Activated B cell treated with CpG ODN at 0.5 μM for 24 hours (primary cell): Measurements from ENCODE around the gene TSC22D3. TPM values are rescaled to one million over a fixed set of nuclear protein-coding genes. Genes with fewer than 3 reads are reported as not detected.

Experiments
- ATAC-seq: fragments of 200-7000 bp; cut with Tn5 transposase; one replicate; pipeline ENCODE4 v1.10.0; 2021; ENCODE audit warnings: low read depth, mild to moderate bottlenecking, moderate library complexity
- CTCF ChIA-PET: fragments of 350-600 bp; sonication (Branson Sonifier 250); formaldehyde crosslinking; loops from one replicate; lab custom pipeline; 2021; ENCODE audit warnings: antibody characterized with exemption; lab: Charles Lee
- POLR2A ChIA-PET: fragments of 350-600 bp; sonication (Branson Sonifier 250); formaldehyde crosslinking; loops from one replicate; lab custom pipeline; 2021; ENCODE audit warnings: antibody characterized with exemption; lab: Charles Lee
- DNase-seq: peaks from one replicate; pipeline ENCODE4 v3.0.0; 2022
- H3K27ac Mint-ChIP-seq: one replicate; pipeline ENCODE4 v1.8.0; 2020; ENCODE audit warnings: mixed read lengths
- H3K27me3 Mint-ChIP-seq: one replicate; pipeline ENCODE4 v1.8.0; 2021; ENCODE audit warnings: mixed read lengths
- H3K36me3 Mint-ChIP-seq: one replicate; pipeline ENCODE4 v1.8.0; 2021; ENCODE audit warnings: low read depth, mixed read lengths
- H3K4me1 Mint-ChIP-seq: one replicate; pipeline ENCODE4 v1.8.0; 2021; ENCODE audit warnings: mixed read lengths
- H3K4me3 Mint-ChIP-seq: one replicate; pipeline ENCODE4 v1.8.0; 2020; ENCODE audit warnings: mild to moderate bottlenecking, mixed read lengths
- H3K9me3 Mint-ChIP-seq: one replicate; pipeline ENCODE4 v1.8.0; 2020; ENCODE audit warnings: mixed read lengths
- intact Hi-C: fragments of 100-400 bp; cut with micrococcal nuclease; formaldehyde crosslinking; loops from one replicate; pipeline ENCODE4 v1.15.1; 2024
- total RNA-seq: library from RNA; stranded (reverse); gene quantifications from 2 replicates; pipeline ENCODE4 v1.2.3, GENCODE V29; 2022
- TF ChIP-seq, protein P1 (sequence below): fragments of 200-600 bp; IDR thresholded peaks from one replicate; pipeline ENCODE4 v1.8.0; 2022; ENCODE audit warnings: antibody characterized with exemption, mild to moderate bottlenecking

TSC22D3 gene
- total RNA-seq, 1 donor from 2014 or later = 80.8 TPM

DNA sequence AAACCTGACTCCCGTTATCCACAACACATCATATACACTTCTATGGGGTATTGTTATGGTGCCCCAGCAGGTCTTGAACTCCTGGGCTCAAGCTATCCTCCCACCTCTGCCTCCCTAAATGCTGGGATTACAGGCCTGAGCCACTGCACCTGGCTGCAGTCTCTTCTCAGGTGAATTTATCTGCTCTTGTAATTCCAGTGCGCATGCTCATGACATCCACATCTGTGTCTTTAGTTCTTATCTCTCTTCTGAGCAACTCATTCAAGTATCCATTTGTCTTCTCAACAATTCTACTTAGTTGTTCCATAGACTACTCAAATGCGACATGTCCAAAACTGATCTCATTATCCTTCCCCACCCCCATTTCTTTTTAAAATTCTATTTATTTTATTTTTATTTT, 29.6 kb upstream of the TSC22D3 start:
- Mint-ChIP-seq H3K4me1 (no peaks in the 10 kb centered on the region), H3K4me3 (no peak overlapping the region), H3K9me3 (no peaks in the 10 kb centered on the region), H3K36me3 (no peaks in the 10 kb centered on the region), H3K27me3 (peaks cover 3% of the 10 kb centered on the region), H3K27ac (no peak overlapping the region)
- no peak for DNase-seq
- intact Hi-C loops = no loop called here
- ATAC-seq = no peak
- POLR2A ChIA-PET = no interaction called here
- TF ChIP-seq, protein P1, sequence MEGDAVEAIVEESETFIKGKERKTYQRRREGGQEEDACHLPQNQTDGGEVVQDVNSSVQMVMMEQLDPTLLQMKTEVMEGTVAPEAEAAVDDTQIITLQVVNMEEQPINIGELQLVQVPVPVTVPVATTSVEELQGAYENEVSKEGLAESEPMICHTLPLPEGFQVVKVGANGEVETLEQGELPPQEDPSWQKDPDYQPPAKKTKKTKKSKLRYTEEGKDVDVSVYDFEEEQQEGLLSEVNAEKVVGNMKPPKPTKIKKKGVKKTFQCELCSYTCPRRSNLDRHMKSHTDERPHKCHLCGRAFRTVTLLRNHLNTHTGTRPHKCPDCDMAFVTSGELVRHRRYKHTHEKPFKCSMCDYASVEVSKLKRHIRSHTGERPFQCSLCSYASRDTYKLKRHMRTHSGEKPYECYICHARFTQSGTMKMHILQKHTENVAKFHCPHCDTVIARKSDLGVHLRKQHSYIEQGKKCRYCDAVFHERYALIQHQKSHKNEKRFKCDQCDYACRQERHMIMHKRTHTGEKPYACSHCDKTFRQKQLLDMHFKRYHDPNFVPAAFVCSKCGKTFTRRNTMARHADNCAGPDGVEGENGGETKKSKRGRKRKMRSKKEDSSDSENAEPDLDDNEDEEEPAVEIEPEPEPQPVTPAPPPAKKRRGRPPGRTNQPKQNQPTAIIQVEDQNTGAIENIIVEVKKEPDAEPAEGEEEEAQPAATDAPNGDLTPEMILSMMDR = no peak
- CTCF ChIA-PET = no interaction called here

DNA sequence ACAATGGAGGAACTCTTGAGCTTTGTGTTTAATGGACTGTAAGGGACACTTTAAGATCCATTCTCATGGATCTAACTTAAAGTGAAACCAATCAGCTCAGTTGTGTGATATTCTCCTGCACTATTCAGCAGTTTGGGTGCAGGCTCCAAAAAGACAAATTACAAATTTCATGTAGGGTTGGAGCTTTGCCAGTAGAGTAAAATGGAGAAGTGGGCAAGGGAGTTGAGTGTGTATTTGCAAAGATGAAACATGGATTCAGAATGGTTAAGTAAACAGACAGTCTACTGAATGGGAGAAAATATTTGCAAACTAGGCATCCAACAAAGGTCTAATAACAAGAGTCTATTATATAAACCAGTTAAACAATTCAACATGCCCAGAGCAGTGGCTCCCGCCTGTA, 28.8 kb upstream of the TSC22D3 start:
- ChIA-PET POLR2A (no interaction called here), CTCF (no interaction called here)
- Mint-ChIP-seq H3K9me3 (no peaks in the 10 kb centered on the region), H3K4me3 (no peak overlapping the region), H3K27me3 (peaks cover 3% of the 10 kb centered on the region), H3K4me1 (no peaks in the 10 kb centered on the region), H3K27ac (no peak overlapping the region), H3K36me3 (no peaks in the 10 kb centered on the region)
- TF ChIP-seq, protein P1 = no peak
- DNase-seq = no peak
- no peak for ATAC-seq
- intact Hi-C loops = no loop called here

DNA sequence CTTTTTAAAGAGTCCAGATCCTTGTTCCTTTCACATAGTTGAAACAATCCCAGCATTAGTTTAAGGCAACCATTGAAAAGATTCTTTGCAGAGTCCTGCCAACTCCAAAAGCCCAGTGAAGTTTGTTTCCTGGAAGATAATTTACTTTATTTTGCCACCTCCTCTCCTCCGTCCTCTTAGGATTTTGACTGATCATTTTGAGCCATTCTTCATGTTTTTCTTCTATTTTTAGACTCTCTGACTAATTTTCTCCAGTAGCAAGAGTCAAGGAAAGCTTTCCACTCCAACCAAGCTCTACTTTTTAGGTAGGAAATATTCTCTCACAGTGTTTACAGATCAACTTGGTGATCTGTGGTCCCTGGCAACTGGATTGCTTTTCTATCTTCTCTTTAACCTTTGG, 12.2 kb upstream of the TSC22D3 start:
- ATAC-seq (no peak), DNase-seq (no peak)
- Mint-ChIP-seq H3K27ac (no peak overlapping the region), H3K9me3 (no peaks in the 10 kb centered on the region), H3K4me1 (no peaks in the 10 kb centered on the region), H3K36me3 (no peaks in the 10 kb centered on the region), H3K27me3 (no peaks in the 10 kb centered on the region), H3K4me3 (no peak overlapping the region)
- TF ChIP-seq, protein P1 = no peak
- intact Hi-C loops = no loop called here
- ChIA-PET CTCF (no interaction called here), POLR2A (no interaction called here)

DNA sequence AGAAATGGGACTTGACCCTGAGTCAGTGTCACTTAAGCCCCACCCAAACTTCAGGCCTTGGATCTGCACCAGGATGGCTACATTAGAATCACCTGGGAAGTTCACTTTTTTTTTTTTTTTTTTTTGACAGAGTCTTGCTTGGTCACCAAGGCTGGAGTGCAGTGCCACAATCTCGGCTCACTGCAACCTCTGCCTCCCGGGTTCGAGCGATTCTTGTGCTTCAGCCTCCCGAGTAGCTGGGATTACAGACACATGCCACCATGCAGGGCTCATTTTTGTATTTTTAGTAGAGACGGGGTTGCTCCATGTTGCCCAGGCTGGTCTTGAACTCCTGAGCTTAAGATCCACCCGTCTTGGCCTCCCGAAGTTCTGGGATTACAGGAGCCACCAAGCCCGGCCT, 4.9 kb upstream of the TSC22D3 start:
- intact Hi-C loops = no loop called here
- H3K36me3 Mint-ChIP-seq = no peaks in the 10 kb centered on the region
- ChIA-PET POLR2A (no interaction called here), CTCF (interaction anchor here (8.7 kb wide), 1 partner anchor 123 kb away, joined by 146 read pairs; no protein-coding TSS in a partner anchor)
- TF ChIP-seq, protein P1 = no peak
- H3K4me3 Mint-ChIP-seq = no peak overlapping the region
- H3K27ac Mint-ChIP-seq = no peak overlapping the region
- peaks cover 9% of the 10 kb centered on the region for H3K4me1 Mint-ChIP-seq
- DNase-seq (no peak), ATAC-seq (no peak)
- no peaks in the 10 kb centered on the region for H3K27me3 Mint-ChIP-seq
- H3K9me3 Mint-ChIP-seq = no peaks in the 10 kb centered on the region

DNA sequence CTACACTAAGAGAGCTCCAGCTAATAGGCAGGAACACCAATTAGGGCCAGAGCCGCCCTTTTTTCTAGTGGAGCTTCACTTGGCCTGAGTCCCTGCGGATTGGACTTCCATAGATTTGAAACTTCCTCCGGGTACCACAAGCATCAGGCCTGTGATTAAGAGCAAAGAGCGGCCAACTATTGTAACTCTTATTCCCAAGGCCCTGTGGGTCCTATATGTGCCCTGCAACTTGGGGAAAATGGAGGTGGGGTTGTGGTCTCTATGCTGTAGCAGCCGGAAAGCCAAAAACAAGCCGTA, 1.9 kb upstream of the TSC22D3 start, which contains the start of gene NCBP2L:
TSS of gene NCBP2L (plus strand) at position 198 of the 297 bp plus-strand sequence. CDS start 16,488 bp downstream, outside the sequence.
- no peaks in the 10 kb centered on the region for H3K36me3 Mint-ChIP-seq
- CTCF ChIA-PET = interaction anchor here (0.9 to 8.7 kb wide), 15 partner anchors 11 to 904 kb away, joined by 3 to 146 read pairs (median 4); no protein-coding TSS in a partner anchor
- no peaks in the 10 kb centered on the region for H3K9me3 Mint-ChIP-seq
- H3K4me1 Mint-ChIP-seq = peaks cover 14% of the 10 kb centered on the region
- H3K27me3 Mint-ChIP-seq = no peaks in the 10 kb centered on the region
- peak within 1 kb of the TSS; percentile 87 for H3K4me3 Mint-ChIP-seq
- POLR2A ChIA-PET = interaction anchor here (1.5 to 3.9 kb wide), 3 partner anchors 61 to 118 kb away, joined by 7 to 38 read pairs (median 35); no protein-coding TSS in a partner anchor
- H3K27ac Mint-ChIP-seq = peak within 1 kb of the TSS; percentile 67
- DNase-seq (no peak), ATAC-seq (no peak)
- intact Hi-C loops = loop anchor here (1.0 to 10.0 kb wide), 14 partner anchors 35 to 883 kb away; partner anchors contain the start of genes PRPS1 and RBM41
- TF ChIP-seq, protein P1 = no peak
